IPS DF 4.7 (cell line): ENCODE data around the gene TRPV3.
"Not testable (repeated sequence)": the region's sequence is repeated elsewhere in the genome, so short reads cannot be mapped to it uniquely, and the experiment has no call there.

Source experiments
- DNase-seq: peaks from one replicate; pipeline ENCODE4 v3.0.0-alpha.2; 2013; ENCODE audit warnings: low spot score; ENCODE audit errors: extremely low read depth

Gene TRPV3

DNA sequence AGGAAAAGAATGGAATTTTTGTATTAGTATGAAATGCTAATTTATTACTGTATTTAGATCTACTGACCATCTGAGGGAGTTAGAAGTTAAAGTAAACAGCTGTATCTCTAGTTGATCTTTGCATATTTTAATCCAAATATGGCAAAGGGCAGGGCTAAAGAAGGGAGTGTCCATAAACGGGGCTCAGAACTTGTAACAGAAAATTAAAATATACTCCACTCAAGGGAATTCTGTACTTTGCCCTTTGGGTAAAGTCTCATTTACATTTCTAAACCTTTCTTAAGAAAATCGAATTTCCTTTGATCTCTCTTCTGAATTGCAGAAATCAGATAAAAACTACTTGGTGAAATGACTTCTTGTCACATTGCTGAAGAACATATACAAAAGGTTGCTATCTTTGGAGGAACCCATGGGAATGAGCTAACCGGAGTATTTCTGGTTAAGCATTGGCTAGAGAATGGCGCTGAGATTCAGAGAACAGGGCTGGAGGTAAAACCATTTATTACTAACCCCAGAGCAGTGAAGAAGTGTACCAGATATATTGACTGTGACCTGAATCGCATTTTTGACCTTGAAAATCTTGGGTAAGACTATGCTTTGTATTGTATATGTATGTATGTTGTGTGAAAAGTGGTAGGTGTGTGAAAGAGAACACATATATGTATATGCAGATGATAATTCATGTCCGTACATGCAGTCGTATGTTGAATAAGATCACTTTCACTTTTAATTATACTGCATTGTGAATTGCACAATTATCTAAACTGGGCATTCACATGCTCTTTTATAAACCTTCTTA lies 81.6 kb downstream of the TRPV3 start, which contains the start of gene ASPA:
ASPA (plus strand) TSS at position 186 of the 799 bp plus-strand sequence; CDS start at position 349, 163 bp downstream.
- no peak for DNase-seq

DNA sequence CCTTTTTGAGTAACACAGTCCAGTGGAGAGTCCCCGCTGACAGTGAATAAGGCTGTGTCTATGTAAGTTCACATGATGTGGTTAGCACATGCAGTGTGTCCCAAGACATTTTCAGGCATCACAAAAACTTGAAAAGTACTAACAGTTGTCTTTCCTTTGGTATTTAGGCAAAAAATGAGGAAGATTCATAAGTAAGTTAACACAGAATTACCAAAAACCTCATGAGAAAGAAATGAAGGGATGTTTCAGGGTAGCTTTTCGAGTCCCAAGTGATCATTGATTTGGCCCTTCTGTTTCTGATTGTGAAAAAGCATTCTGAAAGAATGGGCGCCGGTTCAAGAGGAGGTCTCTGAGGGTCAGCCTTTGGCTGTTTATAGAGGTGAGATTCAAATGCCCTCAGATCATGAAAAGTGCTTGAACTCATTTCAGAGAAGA lies 82.3 kb downstream of the TRPV3 start:
- DNase-seq = no peak

DNA sequence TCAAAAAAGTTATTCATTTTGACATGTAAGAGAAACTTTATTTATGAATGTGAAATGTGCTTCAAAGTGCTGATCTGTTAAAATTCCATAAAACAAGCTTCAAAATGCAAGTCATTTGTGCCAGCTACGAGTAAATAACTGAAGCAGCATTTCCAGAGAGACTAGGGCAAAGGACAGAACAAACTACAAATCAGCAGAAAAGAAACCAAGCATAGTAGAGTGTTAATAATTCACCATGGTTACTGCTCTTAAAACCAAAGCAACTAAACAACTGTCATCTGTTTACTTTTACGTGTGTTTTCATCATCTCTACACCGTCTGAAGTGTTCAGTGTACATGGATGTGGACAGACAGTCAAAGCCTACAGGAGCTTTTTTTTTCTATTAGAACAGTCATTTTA lies 83.4 kb downstream of the TRPV3 start:
- no peak for DNase-seq

DNA sequence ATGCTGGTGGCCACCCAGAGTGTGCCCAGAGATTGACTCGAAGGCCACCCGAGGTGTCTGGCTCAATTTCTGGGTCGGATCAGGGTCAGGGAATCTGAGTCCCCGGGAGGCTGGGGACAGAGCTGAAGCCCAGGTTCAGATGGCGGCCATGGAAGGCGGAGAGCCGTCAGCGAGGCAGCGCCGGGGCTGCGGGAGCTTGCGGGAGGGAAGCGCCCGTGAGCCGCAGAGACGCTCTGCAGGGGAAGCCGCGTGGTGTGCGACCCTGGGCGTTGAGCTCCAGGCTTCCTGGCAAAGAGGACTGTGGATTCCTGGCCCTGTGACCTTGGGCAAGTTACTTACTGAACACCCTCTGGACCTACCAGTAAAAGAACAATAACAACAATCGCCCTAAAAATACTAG lies 85.5 kb downstream of the TRPV3 start:
- DNase-seq = no peak

DNA sequence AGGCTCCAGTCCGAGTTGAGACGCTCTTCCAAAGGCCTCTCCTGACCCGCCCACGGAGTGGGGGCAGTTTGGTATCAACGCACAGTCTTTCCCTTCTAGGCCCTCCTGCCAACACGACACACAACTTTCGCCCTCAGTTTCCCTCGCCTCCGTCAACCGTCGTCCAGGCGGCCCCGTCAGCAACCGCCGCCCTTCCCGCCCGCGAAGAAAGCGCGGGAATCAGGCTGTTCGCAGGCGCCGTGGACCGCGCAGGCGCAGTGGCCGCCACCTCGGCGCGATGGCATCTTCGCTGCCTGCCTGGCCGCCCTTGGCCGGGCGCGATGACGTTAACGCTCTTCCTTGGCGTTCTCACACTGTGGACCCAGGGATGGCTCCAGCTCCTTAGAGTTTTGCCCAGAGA lies 86.0 kb downstream of the TRPV3 start, which contains the start of gene SPATA22:
SPATA22 (minus strand) TSS at position 221 of the 400 bp plus-strand sequence. CDS start 2,494 bp downstream, outside the sequence.
- DNase-seq = no peak

DNA sequence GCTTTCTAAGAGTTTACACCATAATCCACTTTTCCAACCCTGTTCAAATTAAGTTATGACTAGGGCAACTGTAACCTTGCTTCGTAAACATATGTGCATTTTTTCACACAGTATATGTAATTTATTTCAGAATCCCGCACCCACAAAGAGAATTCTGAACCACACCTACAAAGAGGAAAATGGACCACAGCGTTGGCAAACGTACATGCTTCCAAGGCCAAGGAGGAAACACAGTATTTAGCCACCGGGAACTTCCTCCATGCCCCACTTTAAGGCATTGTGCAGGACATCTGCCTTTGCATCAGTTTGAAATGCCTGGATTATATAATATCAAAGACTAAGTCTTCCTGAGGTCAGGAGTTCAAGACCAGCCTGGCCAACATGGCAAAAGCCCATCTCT lies 88.1 kb downstream of the TRPV3 start:
- no peak for DNase-seq

DNA sequence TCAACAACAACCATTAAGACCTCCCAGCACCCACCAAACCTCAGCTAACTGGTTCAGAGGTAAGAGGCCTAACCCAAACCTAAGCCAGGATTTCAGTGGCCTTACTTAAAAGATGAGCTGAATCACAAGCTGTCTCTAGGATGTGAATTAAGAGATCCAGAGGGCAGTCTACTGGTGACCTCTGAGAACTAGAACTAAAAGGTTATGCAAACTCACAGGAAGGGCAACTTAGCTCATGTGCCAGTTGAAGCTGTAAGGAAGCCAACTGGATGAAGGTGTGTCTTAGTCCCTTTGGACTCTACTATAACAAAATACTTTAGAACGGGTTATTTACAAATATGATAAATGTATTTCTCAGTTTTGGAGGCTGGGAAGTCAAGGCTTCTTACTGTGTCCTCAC lies 91.3 kb downstream of the TRPV3 start:
- not testable (repeated sequence) for DNase-seq
